Stimulated activated CD8-positive, alpha-beta memory T cell treated with anti-CD3 and anti-CD28 coated beads, Interleukin-15, amount 100 ng/mL, for 1 hour (primary cell): Measurements from ENCODE around the gene PRR22.
A peak's percentile ranks its signal among the peaks of the same experiment; 100 is the strongest.

Experiments
- DNase-seq: peaks from one replicate; pipeline ENCODE4 v3.0.0-alpha.2; 2020; ENCODE audit warnings: low read depth

PRR22 gene

GRCh38 chr19:5784581-5785147 is at the start of gene PRR22:
PRR22 (minus strand) TSS chr19:5784746; CDS start chr19:5784660, 86 bp downstream.
- DNase-seq = no peak

- DNase-seq = no peak
These were observed 48.1 kb upstream of the PRR22 start for GRCh38 chr19:5832527-5833216.

- no peak for DNase-seq
These were observed 47.5 kb upstream of the PRR22 start for GRCh38 chr19:5832061-5832460.

- no peak for DNase-seq
These were observed 46.6 kb upstream of the PRR22 start for GRCh38 chr19:5831159-5831558.

- no peak for DNase-seq
These were observed 45.2 kb upstream of the PRR22 start for GRCh38 chr19:5829567-5830310.

- DNase-seq = no peak
These were observed 44.4 kb upstream of the PRR22 start for GRCh38 chr19:5828661-5829566.

GRCh38 chr19:5827891-5828660 is 43.5 kb upstream of the PRR22 start:
- DNase-seq = peak; percentile 78

GRCh38 chr19:5827342-5827890 is 42.9 kb upstream of the PRR22 start:
- DNase-seq = no peak

- DNase-seq = no peak
These were observed 42.2 kb upstream of the PRR22 start for GRCh38 chr19:5826531-5827341.

GRCh38 chr19:5825178-5825577 is 40.6 kb upstream of the PRR22 start:
- DNase-seq = no peak

- no peak for DNase-seq
These were observed 40.2 kb upstream of the PRR22 start for GRCh38 chr19:5824751-5825150.

GRCh38 chr19:5823579-5824281 is 39.2 kb upstream of the PRR22 start:
- DNase-seq = no peak

GRCh38 chr19:5822181-5822844 is 37.8 kb upstream of the PRR22 start:
- DNase-seq = no peak

GRCh38 chr19:5821521-5822180 is 37.1 kb upstream of the PRR22 start:
- no peak for DNase-seq

- DNase-seq = no peak
These were observed 36.2 kb upstream of the PRR22 start for GRCh38 chr19:5820785-5821184.

GRCh38 chr19:5818594-5818993 is 34.0 kb upstream of the PRR22 start:
- DNase-seq = no peak

GRCh38 chr19:5817218-5817617 is 32.7 kb upstream of the PRR22 start:
- no peak for DNase-seq

GRCh38 chr19:5814852-5815246 is 30.3 kb upstream of the PRR22 start:
- DNase-seq = no peak
